GM19324 (cell line): ENCODE measurements around the gene ZNRF1.
A peak's percentile ranks its signal among the peaks of the same experiment; 100 is the strongest.
"Not testable (repeated sequence)": the region's sequence is repeated elsewhere in the genome, so short reads cannot be mapped to it uniquely, and the experiment has no call there.

Experiments
- ATAC-seq: cut with Tn5 transposase; IDR thresholded peaks from one replicate; pipeline ENCODE4 v1.9.1; 2021; ENCODE audit warnings: mild to moderate bottlenecking, moderate library complexity; ENCODE audit not compliant: unreplicated experiment, low FRiP score

Gene ZNRF1

GRCh38 chr16:74998481-74999218, at the start of gene ZNRF1:
ZNRF1 (plus strand) TSS chr16:74999024; CDS start chr16:74999672, 648 bp downstream.
- ATAC-seq = peak; percentile 74

GRCh38 chr16:74949309-74949708, 49.5 kb upstream of the ZNRF1 start:
- no peak for ATAC-seq

- ATAC-seq = no peak
Measured at GRCh38 chr16:74950511-74950910, 48.3 kb upstream of the ZNRF1 start.

- ATAC-seq = no peak
Measured at GRCh38 chr16:74951206-74951605, 47.6 kb upstream of the ZNRF1 start.

DNA sequence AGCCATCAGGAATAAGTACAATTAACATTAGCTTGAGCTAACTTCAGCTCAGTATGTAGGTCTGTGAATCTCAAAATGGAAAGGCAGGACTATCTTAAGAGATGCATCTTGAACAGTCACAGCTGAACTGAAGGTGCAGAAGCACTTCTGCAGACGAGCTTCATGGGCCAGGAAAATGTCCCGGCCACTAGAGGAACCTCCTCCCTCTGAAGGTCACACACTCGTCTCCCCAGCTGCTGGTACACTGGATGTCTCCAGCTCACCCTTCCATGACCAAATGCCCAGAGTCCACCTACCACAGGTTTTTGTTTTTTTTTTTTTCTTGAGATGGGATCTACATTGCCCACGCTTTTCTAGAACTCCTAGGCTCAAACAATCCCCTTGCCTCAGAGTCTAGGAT, 47.1 kb upstream of the ZNRF1 start:
- no peak for ATAC-seq

DNA sequence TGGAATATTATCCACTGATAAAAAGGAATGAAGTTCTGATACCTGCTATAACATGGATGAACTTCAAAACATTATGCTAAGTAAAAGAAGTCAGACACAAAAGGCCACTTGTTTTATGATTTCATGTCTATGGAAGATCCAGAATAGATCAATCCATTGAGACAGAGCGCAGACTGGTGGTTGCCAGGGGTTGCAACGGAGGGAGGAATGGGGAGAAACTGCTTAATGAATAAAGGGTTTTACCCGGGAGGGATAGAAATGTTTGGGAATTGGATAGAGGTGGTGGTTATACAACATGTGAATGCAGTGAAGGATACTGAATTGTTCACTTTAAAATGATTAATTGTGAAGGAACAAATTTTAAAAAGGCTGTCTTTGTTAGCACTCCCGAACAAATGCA, 44.1 kb upstream of the ZNRF1 start:
- no peak for ATAC-seq

DNA sequence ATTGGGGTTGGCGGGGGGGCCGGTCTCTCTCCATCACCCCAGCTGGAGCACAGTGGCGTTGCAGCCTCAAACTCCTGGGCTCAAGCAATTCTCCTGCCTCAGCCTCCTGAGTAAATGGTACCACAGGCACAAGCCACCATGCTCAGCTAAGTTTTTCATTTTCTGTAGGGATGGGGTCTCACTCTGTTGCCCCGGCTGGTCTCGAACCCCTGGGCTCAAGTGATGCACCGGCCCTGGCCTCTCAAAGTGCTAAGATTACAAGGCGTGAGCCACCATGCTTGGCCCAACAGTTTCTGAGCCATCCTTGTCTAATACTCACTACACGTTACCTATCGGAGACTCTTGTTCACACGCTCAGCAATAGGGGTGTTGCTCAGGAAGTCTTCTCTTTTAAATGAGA, 25.5 kb upstream of the ZNRF1 start:
- ATAC-seq = no peak

GRCh38 chr16:74975591-74975990, 23.2 kb upstream of the ZNRF1 start:
- no peak for ATAC-seq

GRCh38 chr16:74982256-74982655, 16.6 kb upstream of the ZNRF1 start:
- ATAC-seq = no peak

- ATAC-seq = no peak
Measured at GRCh38 chr16:74984194-74984528, 14.7 kb upstream of the ZNRF1 start.

DNA sequence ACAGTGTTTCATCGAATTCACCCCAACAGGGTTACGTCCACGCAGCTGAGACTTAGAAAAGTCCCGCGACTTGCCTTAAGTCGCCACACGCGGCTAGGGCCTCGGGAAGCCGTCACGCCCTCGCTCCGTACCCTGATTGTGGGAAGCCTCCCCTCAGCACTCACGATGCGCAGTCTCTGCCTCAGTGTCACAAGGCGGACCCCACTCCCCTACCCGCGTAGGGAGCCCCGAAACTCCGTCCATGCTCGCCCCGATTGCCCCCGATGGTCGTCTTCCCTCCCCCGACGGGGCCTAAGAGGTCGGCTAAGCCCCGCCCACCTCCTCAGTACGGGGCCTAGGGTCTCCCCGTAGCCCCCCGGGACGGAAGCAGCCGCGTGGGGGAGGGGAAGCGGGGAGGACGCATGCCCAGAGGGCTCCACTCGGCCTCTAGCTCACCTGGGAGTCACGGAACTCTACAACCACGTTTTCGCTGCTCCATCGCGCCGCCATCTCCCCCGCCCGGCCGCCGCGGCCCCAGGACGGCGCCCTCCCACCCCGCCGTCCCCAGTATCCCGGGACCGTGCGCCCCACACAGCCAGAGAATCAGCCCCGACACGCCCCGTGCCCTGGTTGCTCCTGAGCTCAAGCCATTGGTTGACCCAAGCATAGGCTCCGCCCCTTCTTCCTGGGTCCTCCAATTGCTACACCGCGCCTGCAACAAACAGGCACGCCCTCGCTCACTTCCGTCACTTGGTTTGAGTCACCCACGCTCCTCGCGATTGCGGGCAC, 14.1 kb upstream of the ZNRF1 start, which contains the start of gene WDR59:
Gene WDR59, minus strand, starts transcription at position 595 of the 768 bp plus-strand sequence. Its CDS starts 106 bp downstream, at position 489.
- peak; percentile 99 for ATAC-seq

DNA sequence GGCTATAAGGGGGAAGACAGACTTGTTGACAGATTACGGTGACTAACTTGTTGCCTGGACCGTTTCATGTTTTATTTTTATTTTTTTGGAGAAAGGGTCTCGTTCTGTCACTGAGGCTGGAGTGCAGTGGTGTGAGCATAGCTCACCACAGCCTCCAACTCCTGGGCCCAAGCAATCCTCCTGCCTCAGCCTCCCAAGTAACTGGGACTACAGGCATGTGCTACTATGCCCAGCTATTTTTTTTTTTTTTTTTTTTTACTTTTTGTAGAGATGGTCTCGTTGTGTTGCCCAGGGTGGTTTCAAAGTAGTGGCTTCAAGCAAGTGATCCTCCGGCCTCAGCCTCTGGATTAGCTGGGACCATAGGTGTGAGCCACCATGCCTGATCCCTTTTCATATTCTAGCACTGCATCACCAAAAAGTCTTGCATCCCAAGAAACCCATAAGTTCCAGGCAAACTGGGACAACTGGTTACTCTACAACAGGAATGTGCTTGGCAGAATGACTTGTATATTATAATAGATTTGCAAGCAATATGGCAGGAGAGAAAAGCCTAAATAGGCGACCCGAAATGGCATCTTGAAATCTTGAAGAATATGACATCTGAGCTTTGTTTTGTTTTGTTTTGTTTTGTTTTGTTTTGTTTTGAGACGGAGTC, 11.7 kb upstream of the ZNRF1 start:
- ATAC-seq = no peak

GRCh38 chr16:74989864-74990263, 9.0 kb upstream of the ZNRF1 start:
- not testable (repeated sequence) for ATAC-seq

GRCh38 chr16:74990832-74991231, 8.0 kb upstream of the ZNRF1 start:
- no peak for ATAC-seq

- no peak for ATAC-seq
Measured at GRCh38 chr16:74991268-74991592, 7.6 kb upstream of the ZNRF1 start.

DNA sequence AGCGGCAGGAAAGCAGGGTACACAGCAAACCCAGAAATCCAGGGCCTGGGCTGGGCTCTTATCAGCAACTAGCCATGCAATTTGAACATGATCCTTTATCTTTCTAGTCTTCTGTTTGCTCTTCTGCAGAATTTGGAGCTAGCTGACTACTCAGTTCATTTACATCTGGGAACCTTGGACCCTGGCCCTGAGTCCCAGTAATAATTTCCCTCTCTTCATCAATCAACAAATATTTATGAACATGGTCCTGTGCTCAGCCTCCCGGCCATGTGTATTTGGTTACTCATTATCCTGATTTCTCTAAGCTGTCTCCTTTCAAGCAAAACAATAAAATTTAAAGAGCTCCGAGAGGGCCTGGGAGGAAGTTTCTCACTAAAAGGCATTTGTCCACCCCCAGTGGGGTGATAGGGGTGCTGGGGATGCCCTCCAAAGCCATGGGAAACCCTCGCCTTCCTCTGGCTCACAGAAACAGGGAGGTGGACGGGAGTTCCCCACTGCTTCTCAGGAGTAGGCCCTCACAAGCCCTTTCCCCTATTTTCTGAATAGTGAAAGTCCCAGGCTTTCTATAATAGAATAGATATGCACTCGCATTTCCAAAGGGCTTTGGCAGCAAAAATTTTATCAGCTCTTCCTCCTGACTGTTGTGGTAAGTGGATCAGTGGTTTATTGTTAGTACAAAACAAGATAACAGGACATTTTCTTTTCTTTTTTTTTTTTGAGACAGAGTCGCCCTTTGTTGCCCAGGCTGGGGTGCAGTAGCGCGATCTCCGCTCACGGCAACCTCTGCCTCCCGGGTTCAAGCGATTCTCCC, 7.0 kb upstream of the ZNRF1 start:
- no peak for ATAC-seq

- no peak for ATAC-seq
Measured at GRCh38 chr16:74995986-74996385, 2.8 kb upstream of the ZNRF1 start.

GRCh38 chr16:74997042-74997491, 1.8 kb upstream of the ZNRF1 start:
- ATAC-seq = no peak

DNA sequence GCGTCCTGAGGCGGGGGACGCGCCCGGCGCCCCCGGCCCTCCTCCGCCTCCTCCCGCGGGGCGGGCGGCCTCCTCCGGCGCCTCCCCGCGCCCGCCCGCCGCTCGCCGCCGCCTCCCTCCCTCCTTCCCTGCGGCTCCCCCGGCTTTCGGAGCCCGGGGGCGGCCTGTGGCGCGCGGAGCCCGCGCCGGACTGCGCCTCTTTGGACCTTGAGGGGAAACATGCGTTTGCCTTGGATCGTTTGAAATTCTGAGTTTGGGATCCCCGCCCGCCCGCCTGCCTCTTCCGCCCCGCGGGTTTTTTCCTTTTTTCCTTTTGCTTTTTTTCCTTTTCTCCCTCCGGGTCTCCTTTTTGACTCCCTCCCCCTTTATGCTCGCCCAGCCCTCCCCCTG, 390 bp downstream of the ZNRF1 start:
- peak; percentile 56 for ATAC-seq

DNA sequence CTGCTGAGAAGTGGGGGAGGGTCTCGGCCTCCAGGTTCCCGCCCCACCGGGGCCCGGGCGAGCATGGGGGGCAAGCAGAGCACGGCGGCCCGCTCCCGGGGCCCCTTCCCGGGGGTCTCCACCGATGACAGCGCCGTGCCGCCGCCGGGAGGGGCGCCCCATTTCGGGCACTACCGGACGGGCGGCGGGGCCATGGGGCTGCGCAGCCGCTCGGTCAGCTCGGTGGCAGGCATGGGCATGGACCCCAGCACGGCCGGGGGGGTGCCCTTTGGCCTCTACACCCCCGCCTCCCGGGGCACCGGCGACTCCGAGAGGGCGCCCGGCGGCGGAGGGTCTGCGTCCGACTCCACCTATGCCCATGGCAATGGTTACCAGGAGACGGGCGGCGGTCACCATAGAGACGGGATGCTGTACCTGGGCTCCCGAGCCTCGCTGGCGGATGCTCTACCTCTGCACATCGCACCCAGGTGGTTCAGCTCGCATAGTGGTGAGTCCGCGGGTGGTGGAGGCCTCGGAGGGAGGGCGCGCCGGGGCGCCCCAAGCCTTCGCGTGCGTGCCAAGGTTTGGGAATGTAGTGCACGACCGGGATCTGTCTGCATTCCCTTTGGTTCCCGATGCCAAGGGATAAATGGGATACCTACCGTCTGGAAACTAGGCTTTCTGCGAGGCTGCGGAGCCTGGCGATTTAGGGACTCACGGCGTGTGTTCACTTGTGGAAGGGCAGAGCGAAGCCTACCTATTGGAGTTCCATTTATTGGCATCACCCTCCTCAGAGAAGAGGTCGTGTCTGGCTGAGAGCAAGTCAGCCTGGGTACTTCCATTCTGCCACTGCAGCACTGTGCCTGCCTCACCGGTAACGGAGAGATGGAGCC, 1.0 kb downstream of the ZNRF1 start:
- no peak for ATAC-seq
